HG03521 (cell line): ENCODE results near the gene PCYT2.

Experiments used
- ATAC-seq: cut with Tn5 transposase; IDR thresholded peaks from one replicate; pipeline ENCODE4 v1.9.1; 2021; ENCODE audit warnings: mild to moderate bottlenecking, moderate library complexity; ENCODE audit not compliant: unreplicated experiment

PCYT2 gene

GRCh38 chr17:81927653-81928543, 16.7 kb upstream of the PCYT2 start, which contains the start of gene MAFG:
Gene MAFG (minus strand): TSS chr17:81927735. CDS start chr17:81923185, 4,550 bp downstream.
- peak; percentile 65 for ATAC-seq

- peak; percentile 7 for ATAC-seq
Observed at GRCh38 chr17:81927152-81927652, 16.0 kb upstream of the PCYT2 start.

- ATAC-seq: peak; percentile 10
Observed at GRCh38 chr17:81926451-81927151, 15.4 kb upstream of the PCYT2 start.

- ATAC-seq: no peak
Observed at GRCh38 chr17:81925860-81926450, 14.8 kb upstream of the PCYT2 start.

- no peak for ATAC-seq
Observed at GRCh38 chr17:81924557-81925532, 13.6 kb upstream of the PCYT2 start.

- ATAC-seq: no peak
Observed at GRCh38 chr17:81923302-81924260, 12.4 kb upstream of the PCYT2 start.

- no peak for ATAC-seq
Observed at GRCh38 chr17:81922566-81923301, 11.5 kb upstream of the PCYT2 start.

GRCh38 chr17:81921996-81922565, 10.9 kb upstream of the PCYT2 start:
- ATAC-seq: no peak

GRCh38 chr17:81921537-81921862, 10.3 kb upstream of the PCYT2 start:
- ATAC-seq: no peak

GRCh38 chr17:81920612-81921536, 9.7 kb upstream of the PCYT2 start:
- no peak for ATAC-seq

- ATAC-seq: no peak
Observed at GRCh38 chr17:81918832-81919545, 7.8 kb upstream of the PCYT2 start.

- ATAC-seq: peak; percentile 6
Observed at GRCh38 chr17:81918333-81918669, 7.1 kb upstream of the PCYT2 start.

- peak; percentile 56 for ATAC-seq
Observed at GRCh38 chr17:81917565-81918332, 6.5 kb upstream of the PCYT2 start, which contains the start of gene SIRT7. Gene SIRT7 (minus strand): TSS chr17:81918176. CDS start chr17:81918131, 45 bp downstream.

- ATAC-seq: no peak
Observed at GRCh38 chr17:81916234-81917001, 5.2 kb upstream of the PCYT2 start.

GRCh38 chr17:81915331-81915730, 4.1 kb upstream of the PCYT2 start:
- no peak for ATAC-seq
